CD8-positive, alpha-beta memory T cell (primary cell): ENCODE measurements around the gene FAM13C. TPM values are rescaled to one million over a fixed set of nuclear protein-coding genes. Genes with fewer than 3 reads are reported as not detected.
"Not testable (repeated sequence)": the region's sequence is repeated elsewhere in the genome, so short reads cannot be mapped to it uniquely, and the experiment has no call there.

Experiments
- CTCF ChIA-PET: fragments of 350-600 bp; sonication (Branson Sonifier 250); formaldehyde crosslinking; loops from one replicate; lab custom pipeline; 2021; ENCODE audit warnings: antibody characterized with exemption; lab: Charles Lee
- POLR2A ChIA-PET: fragments of 350-600 bp; sonication (Branson Sonifier 250); formaldehyde crosslinking; loops from one replicate; lab custom pipeline; 2021; ENCODE audit warnings: antibody characterized with exemption; lab: Charles Lee
- DNase-seq, 5 donors: peaks; one replicate each; pipeline versions ENCODE4 v3.0.0 to v3.0.0-alpha.2; 2020 to 2022; ENCODE audit warnings: mixed read lengths in 1 of 5
- H3K27ac ChIP-seq: one replicate; pipeline ENCODE4 v1.7.0; 2013; ENCODE audit warnings: low read depth, mild to moderate bottlenecking, low read length, moderate library complexity
- H3K27me3 ChIP-seq: 2 replicates; pipeline ENCODE4 v1.7.0; 2013; ENCODE audit warnings: low read length, mild to moderate bottlenecking; ENCODE audit not compliant: insufficient read depth, poor library complexity, severe bottlenecking
- H3K36me3 ChIP-seq: 2 replicates; pipeline ENCODE4 v1.7.0; 2013; ENCODE audit warnings: mild to moderate bottlenecking, low read length, moderate library complexity; ENCODE audit not compliant: insufficient read depth
- H3K4me1 ChIP-seq: 2 replicates; pipeline ENCODE4 v1.7.0; 2013; ENCODE audit warnings: mild to moderate bottlenecking, low read length, moderate library complexity; ENCODE audit not compliant: insufficient read depth
- H3K4me3 ChIP-seq: 2 replicates; pipeline ENCODE4 v1.7.0; 2013; ENCODE audit warnings: mild to moderate bottlenecking, low read length
- H3K9me3 ChIP-seq: 2 replicates; pipeline ENCODE4 v1.7.0; 2013; ENCODE audit warnings: mild to moderate bottlenecking, low read length
- H3K27ac Mint-ChIP-seq, 8 donors: one replicate each; pipeline ENCODE4 v1.8.0; 2020 to 2021; ENCODE audit warnings: mixed read lengths in 8 of 8, mild to moderate bottlenecking in 6 of 8, inconsistent platforms in 3 of 8, moderate library complexity in 3 of 8
- H3K27me3 Mint-ChIP-seq, 2 donors: one replicate each; pipeline ENCODE4 v1.8.0; 2020 to 2021; ENCODE audit warnings: mixed read lengths in 2 of 2, mild to moderate bottlenecking in 1 of 2, moderate library complexity in 1 of 2
- H3K36me3 Mint-ChIP-seq, 3 donors: one replicate each; pipeline ENCODE4 v1.8.0; 2020 to 2021; ENCODE audit warnings: mixed read lengths in 3 of 3, inconsistent platforms in 1 of 3, mild to moderate bottlenecking in 1 of 3
- H3K4me1 Mint-ChIP-seq, 3 donors: one replicate each; pipeline ENCODE4 v1.8.0; 2020 to 2021; ENCODE audit warnings: mixed read lengths in 3 of 3, inconsistent platforms in 1 of 3, mild to moderate bottlenecking in 1 of 3
- H3K4me3 Mint-ChIP-seq, 7 donors: one replicate each; pipeline ENCODE4 v1.8.0; 2020 to 2021; ENCODE audit warnings: mixed read lengths in 7 of 7, mild to moderate bottlenecking in 6 of 7, moderate library complexity in 4 of 7, inconsistent platforms in 2 of 7
- H3K9me3 Mint-ChIP-seq, 5 donors: one replicate each; pipeline ENCODE4 v1.8.0; 2020 to 2022; ENCODE audit warnings: mixed read lengths in 5 of 5, mild to moderate bottlenecking in 3 of 5, moderate library complexity in 2 of 5, inconsistent platforms in 1 of 5
- polyA plus RNA-seq: library from polyadenylated mRNA; unstranded; fragments of 300-500 nt; fragmentation: Illumina TruSeq; gene quantifications from one replicate; pipeline ENCODE4 v1.2.3, GENCODE V29; 2021
- total RNA-seq, 2 experiments: library from RNA; stranded (reverse); gene quantifications; one replicate each; pipeline ENCODE4 v1.2.3, GENCODE V29; 2021

FAM13C gene
- total and polyA plus RNA-seq, 3 experiments from 2014 or later: not detected

DNA sequence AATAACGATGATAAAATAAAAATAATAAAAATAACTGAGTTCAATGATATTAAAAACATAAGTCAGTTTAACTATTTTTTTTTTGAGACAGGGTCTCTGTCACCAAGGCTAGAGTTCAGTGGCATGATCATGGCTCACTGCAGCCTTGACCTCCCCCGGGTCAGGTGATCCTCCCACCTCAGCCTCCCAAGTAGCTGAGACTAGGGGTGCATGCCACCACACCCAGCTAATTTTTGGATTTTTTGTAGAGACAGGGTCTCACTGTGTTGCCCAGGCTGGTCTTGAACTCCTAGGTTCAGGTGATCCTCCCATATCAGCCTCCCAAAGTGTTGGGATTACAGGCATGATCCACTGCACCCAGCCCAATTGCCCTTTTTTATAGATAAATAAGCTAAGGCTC, 138.8 kb downstream of the FAM13C start:
- H3K27ac ChIP-seq, H3K27ac Mint-ChIP-seq, H3K4me3 Mint-ChIP-seq, H3K9me3 Mint-ChIP-seq, H3K4me1 ChIP-seq, DNase-seq, POLR2A ChIA-PET, H3K27me3 ChIP-seq, CTCF ChIA-PET, H3K36me3 ChIP-seq, H3K4me3 ChIP-seq, H3K27me3 Mint-ChIP-seq, H3K4me1 Mint-ChIP-seq, H3K36me3 Mint-ChIP-seq, H3K9me3 ChIP-seq: not testable (repeated sequence)

DNA sequence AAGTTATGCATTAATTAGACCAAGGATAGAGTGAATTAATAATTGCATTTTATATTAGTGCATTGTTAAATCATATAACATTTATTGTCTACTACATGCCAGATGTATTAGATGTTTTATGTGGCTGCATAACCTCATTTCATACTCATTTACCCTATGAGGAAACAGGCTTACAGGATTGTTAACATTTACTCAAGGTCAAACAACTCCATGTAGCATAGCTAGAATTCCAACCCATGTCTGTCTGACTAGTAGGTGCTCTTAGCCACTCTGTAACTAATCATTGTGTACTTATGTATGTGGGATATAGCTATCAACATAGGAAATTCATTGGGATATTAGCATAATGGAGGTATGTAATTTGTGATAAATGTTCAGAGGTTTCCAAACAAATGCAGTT, 139.6 kb downstream of the FAM13C start:
- Histone ChIP-seq H3K27ac (no peak overlapping the region), H3K4me1 (no peaks in the 10 kb centered on the region), H3K36me3 (no peaks in the 10 kb centered on the region), H3K4me3 (no peak overlapping the region), H3K27me3 (no peaks in the 10 kb centered on the region), H3K9me3 (no peaks in the 10 kb centered on the region)
- H3K9me3 Mint-ChIP-seq: peaks cover 0 to 4% (median 0%) of the 10 kb centered on the region in 5 donors
- no peaks in the 10 kb centered on the region for H3K4me1 Mint-ChIP-seq
- no peak overlapping the region for H3K27ac Mint-ChIP-seq
- no peak overlapping the region for H3K4me3 Mint-ChIP-seq
- H3K36me3 Mint-ChIP-seq: no peaks in the 10 kb centered on the region
- DNase-seq: no peak
- ChIA-PET POLR2A (no interaction called here), CTCF (no interaction called here)
- peaks cover 0 to 3% of the 10 kb centered on the region in 2 donors for H3K27me3 Mint-ChIP-seq

DNA sequence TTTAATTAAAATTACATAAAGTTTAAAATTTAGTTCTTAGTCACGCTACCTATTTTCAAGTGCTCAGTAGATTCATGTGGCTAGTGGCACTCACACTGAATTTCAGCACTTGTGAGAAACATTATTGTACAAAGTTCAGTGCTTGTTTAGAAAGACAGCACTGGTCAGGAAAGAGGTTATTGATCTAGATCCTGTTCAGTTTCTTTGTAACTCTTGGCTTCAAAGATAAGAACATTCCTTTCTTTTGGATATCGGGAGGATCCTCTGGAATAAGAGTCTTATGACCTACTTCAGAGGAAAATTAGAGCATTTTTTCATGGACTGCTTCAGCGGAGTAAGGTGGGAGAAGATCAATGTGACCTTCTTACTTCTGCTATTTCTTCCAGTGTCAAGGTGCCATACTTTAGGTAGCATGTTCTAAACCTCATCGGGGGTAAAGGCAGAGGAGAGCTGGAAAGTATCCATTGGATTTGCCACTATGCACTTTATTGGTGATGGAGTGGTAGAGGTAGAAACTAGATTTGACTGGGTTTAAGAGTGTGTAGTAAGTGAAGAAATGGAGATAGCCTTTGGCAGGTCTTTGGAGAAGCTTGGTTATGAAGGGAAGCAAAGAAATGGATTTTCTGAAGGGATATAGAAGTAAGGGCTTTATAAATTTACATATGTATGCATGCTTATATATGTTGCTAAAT, 146.0 kb downstream of the FAM13C start:
- H3K4me3 Mint-ChIP-seq: no peak overlapping the region
- H3K9me3 Mint-ChIP-seq: no peaks in the 10 kb centered on the region
- no peaks in the 10 kb centered on the region for H3K27me3 Mint-ChIP-seq
- Histone ChIP-seq H3K4me1 (no peaks in the 10 kb centered on the region), H3K9me3 (no peaks in the 10 kb centered on the region), H3K27me3 (no peaks in the 10 kb centered on the region), H3K4me3 (no peak overlapping the region), H3K36me3 (no peaks in the 10 kb centered on the region), H3K27ac (no peak overlapping the region)
- ChIA-PET POLR2A (no interaction called here), CTCF (no interaction called here)
- DNase-seq: no peak
- no peak overlapping the region for H3K27ac Mint-ChIP-seq
- H3K36me3 Mint-ChIP-seq: no peaks in the 10 kb centered on the region
- H3K4me1 Mint-ChIP-seq: no peaks in the 10 kb centered on the region

DNA sequence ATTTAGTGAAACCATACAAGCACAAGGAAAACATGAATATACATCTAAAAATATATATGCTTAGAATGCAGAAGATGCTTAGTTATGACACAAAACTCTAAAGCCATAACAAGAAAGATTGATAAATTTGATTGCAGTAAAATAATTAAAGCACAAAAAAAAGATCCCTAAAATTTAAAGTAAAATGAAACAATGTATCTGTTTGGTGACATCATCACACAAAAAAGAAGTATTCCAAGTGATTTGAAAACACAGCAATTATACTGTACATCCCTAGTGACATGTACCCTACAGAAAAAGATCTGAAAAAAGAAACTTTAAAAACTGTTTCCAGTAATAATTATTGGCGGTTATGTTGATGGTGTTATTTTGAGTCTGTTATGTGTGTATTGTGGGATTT, 148.2 kb downstream of the FAM13C start:
- no peaks in the 10 kb centered on the region for H3K27me3 ChIP-seq
- no peak for DNase-seq
- Mint-ChIP-seq H3K4me3 (no peak overlapping the region), H3K36me3 (no peaks in the 10 kb centered on the region), H3K9me3 (peaks cover 0 to 8% (median 0%) of the 10 kb centered on the region in 5 donors), H3K4me1 (no peaks in the 10 kb centered on the region), H3K27me3 (no peaks in the 10 kb centered on the region), H3K27ac (no peak overlapping the region)
- ChIA-PET CTCF (no interaction called here), POLR2A (no interaction called here)
- H3K27ac ChIP-seq: no peak overlapping the region
- no peaks in the 10 kb centered on the region for H3K4me1 ChIP-seq
- H3K36me3 ChIP-seq: no peaks in the 10 kb centered on the region
- no peak overlapping the region for H3K4me3 ChIP-seq
- H3K9me3 ChIP-seq: no peaks in the 10 kb centered on the region

DNA sequence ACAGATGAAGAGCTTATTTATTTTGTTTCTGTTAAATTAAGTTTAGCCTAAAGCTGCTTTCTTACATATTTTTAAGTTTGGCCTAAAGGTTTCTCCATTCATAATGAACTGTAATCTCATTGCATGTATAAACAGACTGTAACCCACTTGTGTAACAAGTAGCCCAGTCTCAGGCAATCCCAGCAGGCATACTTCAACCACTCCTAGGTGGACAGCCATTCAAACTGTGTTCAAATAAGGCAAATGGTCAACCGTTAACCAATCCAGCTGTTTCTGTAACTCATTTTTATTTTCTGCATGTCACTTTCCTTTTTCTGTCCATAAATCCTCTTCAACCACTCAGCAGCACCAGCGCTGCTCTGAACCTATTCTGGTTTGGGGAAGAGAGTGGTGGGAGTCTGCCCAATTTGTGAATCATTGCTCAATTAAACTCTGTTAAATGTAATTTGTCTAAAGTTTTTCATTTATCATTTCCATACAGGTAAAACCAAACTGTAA, 150.0 kb downstream of the FAM13C start:
- H3K9me3 ChIP-seq: no peaks in the 10 kb centered on the region
- no peak overlapping the region for H3K27ac ChIP-seq
- no peak overlapping the region for H3K27ac Mint-ChIP-seq
- no peaks in the 10 kb centered on the region for H3K27me3 Mint-ChIP-seq
- no peaks in the 10 kb centered on the region for H3K4me1 Mint-ChIP-seq
- H3K27me3 ChIP-seq: no peaks in the 10 kb centered on the region
- H3K9me3 Mint-ChIP-seq: peaks cover 0 to 9% (median 3%) of the 10 kb centered on the region in 5 donors
- H3K36me3 Mint-ChIP-seq: no peaks in the 10 kb centered on the region
- CTCF ChIA-PET: no interaction called here
- H3K36me3 ChIP-seq: no peaks in the 10 kb centered on the region
- H3K4me3 Mint-ChIP-seq: no peak overlapping the region
- DNase-seq: no peak
- no peaks in the 10 kb centered on the region for H3K4me1 ChIP-seq
- H3K4me3 ChIP-seq: no peak overlapping the region
- POLR2A ChIA-PET: no interaction called here

DNA sequence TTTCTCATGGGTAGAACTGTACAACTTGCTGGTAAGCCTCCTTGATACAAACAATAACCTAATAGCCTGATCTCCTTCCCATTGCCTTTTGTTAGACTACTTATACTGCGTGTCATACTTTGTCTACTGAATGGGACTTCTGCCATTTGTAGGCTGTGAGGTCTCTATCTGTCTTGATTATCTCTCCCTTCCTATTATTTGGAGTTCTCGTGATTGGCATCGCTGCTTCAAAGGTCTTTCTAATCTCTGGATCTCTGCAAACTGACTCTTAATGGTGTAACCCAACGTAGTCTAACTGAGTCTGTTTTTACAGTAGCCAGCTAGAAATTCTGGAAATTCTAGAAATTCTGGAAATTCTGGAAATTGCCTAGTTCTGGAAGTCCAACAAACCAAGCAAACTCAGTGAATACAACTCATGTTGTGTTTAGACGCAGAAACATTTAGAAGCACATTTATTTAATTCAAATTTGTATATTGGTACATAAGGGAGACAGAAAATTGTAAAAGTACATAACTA, 156.1 kb downstream of the FAM13C start:
- no peaks in the 10 kb centered on the region for H3K27me3 Mint-ChIP-seq
- H3K4me3 ChIP-seq: no peak overlapping the region
- H3K27me3 ChIP-seq: no peaks in the 10 kb centered on the region
- DNase-seq: no peak
- no peaks in the 10 kb centered on the region for H3K36me3 ChIP-seq
- H3K4me3 Mint-ChIP-seq: no peak overlapping the region
- H3K4me1 ChIP-seq: no peaks in the 10 kb centered on the region
- H3K27ac Mint-ChIP-seq: peak overlapping the region in 1 of 8 donors; percentile 66
- H3K4me1 Mint-ChIP-seq: no peaks in the 10 kb centered on the region
- peaks cover 3 to 14% (median 8%) of the 10 kb centered on the region in 5 donors for H3K9me3 Mint-ChIP-seq
- H3K36me3 Mint-ChIP-seq: no peaks in the 10 kb centered on the region
- ChIA-PET CTCF (no interaction called here), POLR2A (no interaction called here)
- H3K27ac ChIP-seq: no peak overlapping the region
- H3K9me3 ChIP-seq: no peaks in the 10 kb centered on the region

Other genes with a start within 250 kb of the FAM13C start
- gene PHYHIPL, start 185.9 kb downstream of the FAM13C start, total RNA-seq: not detected
- not detected for gene PHYHIPL, start 185.9 kb downstream of the FAM13C start, polyA plus RNA-seq